ENCODE data around the gene MRPL33.
"Not testable (repeated sequence)": the region's sequence is repeated elsewhere in the genome, so short reads cannot be mapped to it uniquely, and the experiment has no call there.

MRPL33 gene

DNA sequence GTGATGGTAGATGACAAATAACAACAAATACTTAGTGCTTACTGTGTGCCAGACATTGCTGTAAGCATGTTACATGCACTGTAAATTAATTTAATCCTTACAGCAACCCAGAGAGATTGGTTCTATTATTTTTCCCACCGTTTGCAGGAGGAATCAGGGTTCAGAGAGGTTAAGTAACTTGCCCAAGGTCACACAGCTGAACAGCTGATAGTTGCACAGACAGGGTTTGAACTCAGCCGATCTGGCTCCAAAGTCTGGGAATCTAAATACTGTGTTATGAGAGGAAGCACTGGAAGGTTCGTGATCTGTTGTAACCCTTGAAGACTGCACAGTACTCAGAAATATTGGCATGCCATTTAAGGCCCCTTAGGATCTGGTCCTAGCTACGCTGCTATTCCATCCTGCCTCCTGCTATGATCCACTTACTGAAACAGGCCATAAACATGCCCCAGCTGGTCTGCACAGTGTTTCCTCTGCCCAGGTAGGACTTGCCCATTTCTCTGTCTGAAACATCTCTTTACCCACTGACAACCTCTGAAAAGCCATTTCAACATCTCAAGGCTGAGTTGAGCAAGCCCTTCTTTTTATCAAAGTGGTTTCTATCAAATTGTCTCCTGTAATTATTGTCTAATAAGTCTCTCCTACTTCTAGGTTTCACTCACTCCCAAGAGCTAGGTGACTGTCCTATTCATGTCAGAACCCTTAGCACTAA lies 40.4 kb upstream of the MRPL33 start:
- peaks cover 13% of the 10 kb centered on the region for H3K4me1 ChIP-seq (ENCODE audit: control insufficient read depth, insufficient read depth, low read length)
- no peaks in the 10 kb centered on the region for H3K36me3 ChIP-seq (ENCODE audit: insufficient read depth, low read length)
- no peaks in the 10 kb centered on the region for H3K9me3 ChIP-seq (replicated peaks; ENCODE audit: low read length)
- no peak overlapping the region for H3K4me3 ChIP-seq (ENCODE audit: low read length)
- no peaks in the 10 kb centered on the region for H3K27me3 ChIP-seq (ENCODE audit: control insufficient read depth, insufficient read depth, low read length)
- H3K4me2 ChIP-seq (ENCODE audit: low read length), result no peak overlapping the region
- no peak overlapping the region for H3K9ac ChIP-seq (ENCODE audit: low read depth, low read length)

DNA sequence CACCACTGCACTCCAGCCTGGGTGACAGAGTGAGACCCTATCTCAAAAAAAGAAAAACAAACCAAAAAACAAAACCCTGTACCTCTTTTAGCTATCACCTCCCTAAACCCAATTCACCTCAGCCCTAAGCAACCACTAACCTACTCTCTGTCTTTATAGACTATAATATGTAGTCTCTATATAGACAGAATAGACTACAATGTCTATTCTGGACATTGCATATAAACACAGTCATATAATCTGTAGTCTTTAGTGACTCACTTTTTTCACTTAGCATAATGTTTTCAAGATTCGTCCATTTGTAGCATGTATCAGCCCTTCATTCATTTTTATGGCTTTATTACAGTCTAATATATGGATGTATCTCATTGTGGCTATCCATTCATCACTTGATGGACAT lies 37.2 kb upstream of the MRPL33 start:
- Histone ChIP-seq H3K9ac (ENCODE audit: low read depth, low read length) (no peak overlapping the region), H3K27me3 (ENCODE audit: control insufficient read depth, insufficient read depth, low read length) (no peaks in the 10 kb centered on the region), H3K36me3 (ENCODE audit: insufficient read depth, low read length) (no peaks in the 10 kb centered on the region), H3K4me1 (ENCODE audit: control insufficient read depth, insufficient read depth, low read length) (peaks cover 27% of the 10 kb centered on the region), H3K9me3 (replicated peaks; ENCODE audit: low read length) (no peaks in the 10 kb centered on the region), H3K4me2 (ENCODE audit: low read length) (no peak overlapping the region), H3K4me3 (ENCODE audit: low read length) (no peak overlapping the region)

DNA sequence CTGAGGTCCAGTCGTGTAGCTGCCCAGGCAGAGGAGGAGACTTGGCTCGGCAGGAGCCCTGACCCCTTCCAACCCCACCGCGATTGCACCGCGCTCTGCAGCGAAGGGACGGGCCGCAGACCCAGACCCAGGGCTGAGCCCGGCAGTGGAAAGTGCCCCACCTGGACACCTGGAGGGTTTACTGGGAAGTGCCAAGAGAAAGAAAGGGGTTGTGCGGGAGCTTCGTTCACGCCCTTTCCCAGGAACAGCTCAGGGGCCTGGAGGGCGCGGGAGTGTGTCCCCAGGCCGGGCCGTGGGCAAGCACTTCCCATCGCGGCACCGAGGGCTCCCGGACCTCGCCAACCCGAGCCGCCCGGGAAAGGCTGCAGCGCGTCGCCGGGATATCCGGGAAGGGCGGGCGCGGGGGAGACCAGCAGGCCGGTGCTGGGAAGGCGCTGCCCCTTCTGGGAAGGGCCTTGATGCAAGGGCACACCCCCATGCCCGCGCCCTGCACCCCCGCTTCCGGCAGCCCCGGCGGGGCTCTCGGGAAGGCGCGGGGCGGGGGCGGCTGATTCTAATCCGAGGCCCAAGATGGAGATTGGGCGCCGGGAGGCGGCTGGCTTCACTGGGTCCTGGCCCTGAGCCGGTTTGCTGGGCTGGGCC lies 36.1 kb upstream of the MRPL33 start:
- Histone ChIP-seq H3K4me1 (ENCODE audit: control insufficient read depth, insufficient read depth, low read length) (peaks cover 27% of the 10 kb centered on the region), H3K36me3 (ENCODE audit: insufficient read depth, low read length) (no peaks in the 10 kb centered on the region), H3K9me3 (replicated peaks; ENCODE audit: low read length) (no peaks in the 10 kb centered on the region), H3K27me3 (ENCODE audit: control insufficient read depth, insufficient read depth, low read length) (no peaks in the 10 kb centered on the region), H3K4me3 (ENCODE audit: low read length) (peak overlapping the region; percentile 67), H3K4me2 (ENCODE audit: low read length) (peak overlapping the region; percentile 87), H3K9ac (ENCODE audit: low read depth, low read length) (peak overlapping the region; percentile 80)

GRCh38 chr2:27736031-27736889 lies 35.3 kb upstream of the MRPL33 start:
- Histone ChIP-seq H3K4me3 (ENCODE audit: low read length) (peak overlapping the region; percentile 67), H3K27me3 (ENCODE audit: control insufficient read depth, insufficient read depth, low read length) (no peaks in the 10 kb centered on the region), H3K4me1 (ENCODE audit: control insufficient read depth, insufficient read depth, low read length) (peaks cover 27% of the 10 kb centered on the region), H3K36me3 (ENCODE audit: insufficient read depth, low read length) (no peaks in the 10 kb centered on the region), H3K9ac (ENCODE audit: low read depth, low read length) (peak overlapping the region; percentile 80), H3K9me3 (replicated peaks; ENCODE audit: low read length) (no peaks in the 10 kb centered on the region), H3K4me2 (ENCODE audit: low read length) (peak overlapping the region; percentile 87)

DNA sequence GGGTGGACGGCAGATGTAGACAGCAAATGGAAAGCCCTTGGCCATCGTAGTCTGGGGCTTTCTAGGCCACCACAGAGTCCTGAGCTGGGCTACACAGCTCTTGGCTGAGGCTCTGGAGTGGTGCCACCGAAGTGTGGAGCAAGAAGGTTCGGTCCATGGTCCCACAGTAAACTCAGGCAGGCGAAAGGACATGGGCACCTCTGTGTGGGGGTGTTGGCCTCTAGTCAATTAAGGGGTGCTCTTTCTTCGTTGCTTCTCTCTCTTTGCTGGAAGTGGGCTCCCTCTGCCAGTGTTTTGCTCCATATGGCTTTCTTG lies 34.7 kb upstream of the MRPL33 start:
- no peak overlapping the region for H3K4me2 ChIP-seq (ENCODE audit: low read length)
- H3K9ac ChIP-seq (ENCODE audit: low read depth, low read length), result no peak overlapping the region
- no peaks in the 10 kb centered on the region for H3K27me3 ChIP-seq (ENCODE audit: control insufficient read depth, insufficient read depth, low read length)
- no peaks in the 10 kb centered on the region for H3K9me3 ChIP-seq (replicated peaks; ENCODE audit: low read length)
- H3K36me3 ChIP-seq (ENCODE audit: insufficient read depth, low read length), result no peaks in the 10 kb centered on the region
- peaks cover 27% of the 10 kb centered on the region for H3K4me1 ChIP-seq (ENCODE audit: control insufficient read depth, insufficient read depth, low read length)
- no peak overlapping the region for H3K4me3 ChIP-seq (ENCODE audit: low read length)

GRCh38 chr2:27737676-27738348 lies 33.7 kb upstream of the MRPL33 start:
- no peaks in the 10 kb centered on the region for H3K36me3 ChIP-seq (ENCODE audit: insufficient read depth, low read length)
- H3K27me3 ChIP-seq (ENCODE audit: control insufficient read depth, insufficient read depth, low read length), result no peaks in the 10 kb centered on the region
- H3K9me3 ChIP-seq (replicated peaks; ENCODE audit: low read length), result no peaks in the 10 kb centered on the region
- no peak overlapping the region for H3K4me3 ChIP-seq (ENCODE audit: low read length)
- H3K9ac ChIP-seq (ENCODE audit: low read depth, low read length), result no peak overlapping the region
- H3K4me2 ChIP-seq (ENCODE audit: low read length), result no peak overlapping the region
- peaks cover 27% of the 10 kb centered on the region for H3K4me1 ChIP-seq (ENCODE audit: control insufficient read depth, insufficient read depth, low read length)

DNA sequence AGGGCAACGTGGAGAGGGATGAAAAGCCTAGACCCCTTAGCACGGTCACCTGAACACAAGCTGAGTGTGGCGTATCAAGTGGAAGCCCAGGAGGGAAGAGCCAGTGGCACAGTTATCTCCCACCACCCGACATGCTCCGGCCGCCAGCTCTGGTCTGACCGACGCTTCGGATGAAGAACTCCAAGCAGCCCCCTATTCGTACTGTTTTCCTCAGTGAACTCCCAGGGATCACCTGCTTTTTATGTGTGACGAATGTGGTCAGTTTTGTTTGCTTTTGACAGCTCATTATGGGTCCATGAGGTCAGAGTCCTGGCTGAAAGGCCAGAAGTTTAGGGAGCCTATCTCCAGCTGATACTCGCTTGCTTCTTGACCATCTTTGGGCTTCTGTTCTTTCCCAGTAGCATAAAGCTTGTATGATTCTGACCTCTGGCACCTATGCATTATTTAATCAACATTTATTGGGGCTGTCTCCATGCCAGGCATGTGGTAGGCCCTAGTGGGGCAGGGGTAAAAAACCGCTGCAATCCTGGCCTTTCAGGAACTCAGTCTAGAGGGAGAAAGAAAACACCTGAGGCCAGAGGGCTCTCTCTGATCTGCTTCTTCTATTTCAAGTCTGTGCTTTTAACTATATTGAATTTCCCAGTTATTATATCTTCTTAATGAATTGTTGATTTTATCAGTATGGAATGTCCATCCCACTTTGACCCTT lies 33.0 kb upstream of the MRPL33 start:
- no peaks in the 10 kb centered on the region for H3K27me3 ChIP-seq (ENCODE audit: control insufficient read depth, insufficient read depth, low read length)
- H3K9ac ChIP-seq (ENCODE audit: low read depth, low read length), result no peak overlapping the region
- H3K9me3 ChIP-seq (replicated peaks; ENCODE audit: low read length), result no peaks in the 10 kb centered on the region
- no peak overlapping the region for H3K4me2 ChIP-seq (ENCODE audit: low read length)
- H3K4me3 ChIP-seq (ENCODE audit: low read length), result no peak overlapping the region
- H3K36me3 ChIP-seq (ENCODE audit: insufficient read depth, low read length), result no peaks in the 10 kb centered on the region
- peaks cover 27% of the 10 kb centered on the region for H3K4me1 ChIP-seq (ENCODE audit: control insufficient read depth, insufficient read depth, low read length)

DNA sequence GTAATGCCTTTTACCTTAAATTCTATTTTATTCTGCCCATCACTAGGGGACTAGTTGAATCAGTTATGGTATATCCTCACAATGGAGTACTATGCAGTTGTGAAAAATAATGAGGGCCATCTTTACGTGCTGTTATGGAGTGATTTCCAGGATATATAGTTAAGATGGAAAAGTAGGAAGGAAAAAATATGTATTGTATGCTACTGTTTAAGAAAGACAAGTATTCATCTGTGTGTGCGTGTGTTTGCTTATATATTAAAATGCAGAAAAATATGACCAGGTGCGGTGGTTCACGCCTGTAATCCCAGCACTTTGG lies 32.5 kb upstream of the MRPL33 start:
- Histone ChIP-seq H3K4me2 (ENCODE audit: low read length) (no peak overlapping the region), H3K27me3 (ENCODE audit: control insufficient read depth, insufficient read depth, low read length) (no peaks in the 10 kb centered on the region), H3K9ac (ENCODE audit: low read depth, low read length) (no peak overlapping the region), H3K9me3 (replicated peaks; ENCODE audit: low read length) (no peaks in the 10 kb centered on the region), H3K4me3 (ENCODE audit: low read length) (no peak overlapping the region), H3K36me3 (ENCODE audit: insufficient read depth, low read length) (no peaks in the 10 kb centered on the region), H3K4me1 (ENCODE audit: control insufficient read depth, insufficient read depth, low read length) (peaks cover 27% of the 10 kb centered on the region)

GRCh38 chr2:27741673-27742072 lies 29.8 kb upstream of the MRPL33 start:
- H3K4me3 ChIP-seq (ENCODE audit: low read length), result no peak overlapping the region
- H3K9ac ChIP-seq (ENCODE audit: low read depth, low read length), result no peak overlapping the region
- no peaks in the 10 kb centered on the region for H3K27me3 ChIP-seq (ENCODE audit: control insufficient read depth, insufficient read depth, low read length)
- no peak overlapping the region for H3K4me2 ChIP-seq (ENCODE audit: low read length)
- H3K36me3 ChIP-seq (ENCODE audit: insufficient read depth, low read length), result no peaks in the 10 kb centered on the region
- peaks cover 12% of the 10 kb centered on the region for H3K4me1 ChIP-seq (ENCODE audit: control insufficient read depth, insufficient read depth, low read length)
- H3K9me3 ChIP-seq (replicated peaks; ENCODE audit: low read length), result no peaks in the 10 kb centered on the region

- H3K9me3 ChIP-seq (replicated peaks; ENCODE audit: low read length), result no peaks in the 10 kb centered on the region
- no peaks in the 10 kb centered on the region for H3K27me3 ChIP-seq (ENCODE audit: control insufficient read depth, insufficient read depth, low read length)
- peaks cover 10% of the 10 kb centered on the region for H3K4me1 ChIP-seq (ENCODE audit: control insufficient read depth, insufficient read depth, low read length)
- no peaks in the 10 kb centered on the region for H3K36me3 ChIP-seq (ENCODE audit: insufficient read depth, low read length)
- no peak overlapping the region for H3K4me3 ChIP-seq (ENCODE audit: low read length)
- H3K4me2 ChIP-seq (ENCODE audit: low read length), result no peak overlapping the region
- H3K9ac ChIP-seq (ENCODE audit: low read depth, low read length), result no peak overlapping the region
Measured at GRCh38 chr2:27742571-27742970, 28.9 kb upstream of the MRPL33 start.

DNA sequence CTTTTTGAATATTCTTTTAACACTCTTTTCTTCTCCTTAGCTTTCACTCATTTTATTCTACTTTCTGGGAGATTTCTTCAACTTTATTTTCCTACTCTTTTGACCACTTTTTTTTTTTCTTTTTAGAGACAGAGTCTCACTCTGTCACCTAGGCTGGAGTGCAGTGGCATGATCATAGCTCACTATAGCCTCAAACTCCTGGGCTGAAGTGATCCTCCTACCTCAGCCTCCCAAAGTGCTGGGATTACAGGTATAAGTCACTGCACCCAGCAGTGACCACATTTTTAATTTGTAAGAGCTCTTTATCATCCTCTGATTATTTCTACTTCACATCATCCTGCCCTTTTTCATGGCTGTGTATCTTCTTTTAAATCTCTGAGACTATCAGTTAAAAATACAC lies 26.0 kb upstream of the MRPL33 start:
- not testable (repeated sequence) for H3K4me3 ChIP-seq (ENCODE audit: low read length); H3K9ac ChIP-seq (ENCODE audit: low read depth, low read length); H3K4me2 ChIP-seq (ENCODE audit: low read length); H3K4me1 ChIP-seq (ENCODE audit: control insufficient read depth, insufficient read depth, low read length); H3K27me3 ChIP-seq (ENCODE audit: control insufficient read depth, insufficient read depth, low read length); H3K36me3 ChIP-seq (ENCODE audit: insufficient read depth, low read length); H3K9me3 ChIP-seq (replicated peaks; ENCODE audit: low read length)
